ENCODE results near the gene INAVA. TPM values are rescaled to one million over a fixed set of nuclear protein-coding genes. Genes with fewer than 3 reads are reported as not detected.
A peak's percentile ranks its signal among the peaks of the same experiment; 100 is the strongest.

The INAVA gene
- total RNA-seq (under 1 TPM; 0.09 to 0.24 TPM), polyA plus RNA-seq (0.37 TPM)

GRCh38 chr1:200894712-200895442 lies at the start of gene INAVA:
Gene INAVA, plus strand, starts transcription at chr1:200894900. Its CDS starts 3,501 bp downstream, at chr1:200898401.
- ChIA-PET POLR2A (no interaction called here), CTCF (no interaction called here)
- Histone ChIP-seq H3K27ac (ENCODE audit: low read depth, low read length) (no peak within 1 kb of the TSS), H3K36me3 (ENCODE audit: insufficient read depth, low read length) (no peaks in the 10 kb centered on the region), H3K4me3 (ENCODE audit: low read length) (no peak within 1 kb of the TSS), H3K27me3 (ENCODE audit: insufficient read depth, low read length, poor library complexity, severe bottlenecking) (peaks cover 12% of the 10 kb centered on the region), H3K9me3 (ENCODE audit: low read length) (no peaks in the 10 kb centered on the region), H3K4me1 (ENCODE audit: insufficient read depth, low read length) (peaks cover 18% of the 10 kb centered on the region)
- Mint-ChIP-seq H3K27me3 (peaks cover 17 to 23% of the 10 kb centered on the region in 2 donors), H3K4me3 (no peak within 1 kb of the TSS), H3K36me3 (no peaks in the 10 kb centered on the region), H3K9me3 (no peaks in the 10 kb centered on the region), H3K27ac (no peak within 1 kb of the TSS), H3K4me1 (peaks cover 10 to 21% (median 20%) of the 10 kb centered on the region in 3 donors)
- no peak for DNase-seq

GRCh38 chr1:200845360-200845759 lies 49.3 kb upstream of the INAVA start:
- POLR2A ChIA-PET = interaction anchor here (0.6 kb wide), 2 partner anchors 17 to 93 kb away, joined by 4 to 5 read pairs; no protein-coding TSS in a partner anchor
- CTCF ChIA-PET = interaction anchor here (1.4 kb wide), 1 partner anchor 12 kb away, joined by 3 read pairs; no protein-coding TSS in a partner anchor
- no peaks in the 10 kb centered on the region for H3K36me3 ChIP-seq (ENCODE audit: insufficient read depth, low read length)
- Mint-ChIP-seq H3K27me3 (peaks cover 3 to 4% of the 10 kb centered on the region in 2 donors), H3K36me3 (peaks cover 0 to 4% (median 0%) of the 10 kb centered on the region in 3 donors), H3K27ac (no peak overlapping the region), H3K9me3 (no peaks in the 10 kb centered on the region), H3K4me1 (peaks cover 0 to 4% (median 4%) of the 10 kb centered on the region in 3 donors), H3K4me3 (no peak overlapping the region)
- DNase-seq = no peak
- no peak overlapping the region for H3K27ac ChIP-seq (ENCODE audit: low read depth, low read length)
- no peaks in the 10 kb centered on the region for H3K4me1 ChIP-seq (ENCODE audit: insufficient read depth, low read length)
- H3K27me3 ChIP-seq (ENCODE audit: insufficient read depth, low read length, poor library complexity, severe bottlenecking) = no peaks in the 10 kb centered on the region
- H3K4me3 ChIP-seq (ENCODE audit: low read length) = no peak overlapping the region
- no peaks in the 10 kb centered on the region for H3K9me3 ChIP-seq (ENCODE audit: low read length)

GRCh38 chr1:200846398-200846797 lies 48.3 kb upstream of the INAVA start:
- DNase-seq = no peak
- ChIA-PET POLR2A (no interaction called here), CTCF (no interaction called here)
- Histone ChIP-seq H3K27ac (ENCODE audit: low read depth, low read length) (no peak overlapping the region), H3K9me3 (ENCODE audit: low read length) (no peaks in the 10 kb centered on the region), H3K4me3 (ENCODE audit: low read length) (no peak overlapping the region), H3K36me3 (ENCODE audit: insufficient read depth, low read length) (no peaks in the 10 kb centered on the region), H3K4me1 (ENCODE audit: insufficient read depth, low read length) (no peaks in the 10 kb centered on the region), H3K27me3 (ENCODE audit: insufficient read depth, low read length, poor library complexity, severe bottlenecking) (no peaks in the 10 kb centered on the region)
- H3K4me3 Mint-ChIP-seq = no peak overlapping the region
- no peak overlapping the region for H3K27ac Mint-ChIP-seq
- H3K36me3 Mint-ChIP-seq = peaks cover 0 to 4% (median 0%) of the 10 kb centered on the region in 3 donors
- H3K27me3 Mint-ChIP-seq = peaks cover 3 to 4% of the 10 kb centered on the region in 2 donors
- H3K9me3 Mint-ChIP-seq = no peaks in the 10 kb centered on the region
- peaks cover 0 to 4% (median 4%) of the 10 kb centered on the region in 3 donors for H3K4me1 Mint-ChIP-seq

GRCh38 chr1:200849430-200849829 lies 45.3 kb upstream of the INAVA start:
- Mint-ChIP-seq H3K27me3 (peaks cover 4 to 5% of the 10 kb centered on the region in 2 donors), H3K27ac (no peak overlapping the region), H3K36me3 (peaks cover 0 to 6% (median 3%) of the 10 kb centered on the region in 3 donors), H3K4me3 (no peak overlapping the region), H3K9me3 (no peaks in the 10 kb centered on the region), H3K4me1 (peaks cover 0 to 9% (median 4%) of the 10 kb centered on the region in 3 donors)
- no peaks in the 10 kb centered on the region for H3K36me3 ChIP-seq (ENCODE audit: insufficient read depth, low read length)
- no peak for DNase-seq
- H3K4me1 ChIP-seq (ENCODE audit: insufficient read depth, low read length) = no peaks in the 10 kb centered on the region
- ChIA-PET POLR2A (no interaction called here), CTCF (no interaction called here)
- H3K27me3 ChIP-seq (ENCODE audit: insufficient read depth, low read length, poor library complexity, severe bottlenecking) = no peaks in the 10 kb centered on the region
- H3K9me3 ChIP-seq (ENCODE audit: low read length) = no peaks in the 10 kb centered on the region
- H3K4me3 ChIP-seq (ENCODE audit: low read length) = no peak overlapping the region
- H3K27ac ChIP-seq (ENCODE audit: low read depth, low read length) = no peak overlapping the region

GRCh38 chr1:200850554-200850953 lies 44.1 kb upstream of the INAVA start:
- H3K27me3 Mint-ChIP-seq = peaks cover 0 to 4% of the 10 kb centered on the region in 2 donors
- no peaks in the 10 kb centered on the region for H3K9me3 Mint-ChIP-seq
- Histone ChIP-seq H3K27me3 (ENCODE audit: insufficient read depth, low read length, poor library complexity, severe bottlenecking) (no peaks in the 10 kb centered on the region), H3K4me3 (ENCODE audit: low read length) (no peak overlapping the region), H3K4me1 (ENCODE audit: insufficient read depth, low read length) (no peaks in the 10 kb centered on the region), H3K9me3 (ENCODE audit: low read length) (no peaks in the 10 kb centered on the region), H3K36me3 (ENCODE audit: insufficient read depth, low read length) (no peaks in the 10 kb centered on the region), H3K27ac (ENCODE audit: low read depth, low read length) (no peak overlapping the region)
- peaks cover 0 to 9% (median 4%) of the 10 kb centered on the region in 3 donors for H3K4me1 Mint-ChIP-seq
- ChIA-PET CTCF (interaction anchor here (1.3 kb wide), 1 partner anchor 10 kb away, joined by 3 read pairs; no protein-coding TSS in a partner anchor), POLR2A (no interaction called here)
- DNase-seq = no peak
- peaks cover 0 to 6% (median 3%) of the 10 kb centered on the region in 3 donors for H3K36me3 Mint-ChIP-seq
- H3K27ac Mint-ChIP-seq = peak overlapping the region in 1 of 8 donors; percentile 17
- H3K4me3 Mint-ChIP-seq = no peak overlapping the region

GRCh38 chr1:200856716-200857357 lies 37.9 kb upstream of the INAVA start:
- peaks cover 0 to 3% (median 2%) of the 10 kb centered on the region in 3 donors for H3K36me3 Mint-ChIP-seq
- H3K9me3 Mint-ChIP-seq = no peaks in the 10 kb centered on the region
- H3K27me3 Mint-ChIP-seq = peaks cover 0 to 2% of the 10 kb centered on the region in 2 donors
- Histone ChIP-seq H3K9me3 (ENCODE audit: low read length) (no peaks in the 10 kb centered on the region), H3K27me3 (ENCODE audit: insufficient read depth, low read length, poor library complexity, severe bottlenecking) (no peaks in the 10 kb centered on the region), H3K27ac (ENCODE audit: low read depth, low read length) (no peak overlapping the region), H3K4me1 (ENCODE audit: insufficient read depth, low read length) (peaks cover under 1% of the 10 kb centered on the region), H3K36me3 (ENCODE audit: insufficient read depth, low read length) (no peaks in the 10 kb centered on the region), H3K4me3 (ENCODE audit: low read length) (no peak overlapping the region)
- ChIA-PET CTCF (interaction anchor here (1.2 kb wide), 1 partner anchor 12 kb away, joined by 3 read pairs; no protein-coding TSS in a partner anchor), POLR2A (no interaction called here)
- H3K4me1 Mint-ChIP-seq = peaks cover 1 to 22% (median 4%) of the 10 kb centered on the region in 3 donors
- H3K27ac Mint-ChIP-seq = no peak overlapping the region
- no peak for DNase-seq
- no peak overlapping the region for H3K4me3 Mint-ChIP-seq

- Histone ChIP-seq H3K4me3 (ENCODE audit: low read length) (no peak overlapping the region), H3K4me1 (ENCODE audit: insufficient read depth, low read length) (peaks cover 8% of the 10 kb centered on the region), H3K9me3 (ENCODE audit: low read length) (no peaks in the 10 kb centered on the region), H3K27ac (ENCODE audit: low read depth, low read length) (no peak overlapping the region), H3K27me3 (ENCODE audit: insufficient read depth, low read length, poor library complexity, severe bottlenecking) (no peaks in the 10 kb centered on the region), H3K36me3 (ENCODE audit: insufficient read depth, low read length) (no peaks in the 10 kb centered on the region)
- no peaks in the 10 kb centered on the region for H3K36me3 Mint-ChIP-seq
- ChIA-PET CTCF (interaction anchor here (1.2 kb wide), 1 partner anchor 13 kb away, joined by 3 read pairs; no protein-coding TSS in a partner anchor), POLR2A (no interaction called here)
- no peaks in the 10 kb centered on the region for H3K27me3 Mint-ChIP-seq
- H3K9me3 Mint-ChIP-seq = no peaks in the 10 kb centered on the region
- no peak overlapping the region for H3K4me3 Mint-ChIP-seq
- peaks cover 11 to 28% (median 14%) of the 10 kb centered on the region in 3 donors for H3K4me1 Mint-ChIP-seq
- DNase-seq = no peak
- no peak overlapping the region for H3K27ac Mint-ChIP-seq
These were observed 36.9 kb upstream of the INAVA start for GRCh38 chr1:200857804-200858203.
